Stimulated activated CD8-positive, alpha-beta memory T cell treated with anti-CD3 and anti-CD28 coated beads, Interleukin-15, amount 100 ng/mL, for 4 hours (primary cell): ENCODE data around the gene MAP4.
"Not testable (repeated sequence)": the region's sequence is repeated elsewhere in the genome, so short reads cannot be mapped to it uniquely, and the experiment has no call there.

Source experiments
- DNase-seq, 2 donors: peaks; one replicate each; pipeline ENCODE4 v3.0.0-alpha.2; 2020; ENCODE audit warnings: low read depth in 2 of 2

MAP4 gene

DNA sequence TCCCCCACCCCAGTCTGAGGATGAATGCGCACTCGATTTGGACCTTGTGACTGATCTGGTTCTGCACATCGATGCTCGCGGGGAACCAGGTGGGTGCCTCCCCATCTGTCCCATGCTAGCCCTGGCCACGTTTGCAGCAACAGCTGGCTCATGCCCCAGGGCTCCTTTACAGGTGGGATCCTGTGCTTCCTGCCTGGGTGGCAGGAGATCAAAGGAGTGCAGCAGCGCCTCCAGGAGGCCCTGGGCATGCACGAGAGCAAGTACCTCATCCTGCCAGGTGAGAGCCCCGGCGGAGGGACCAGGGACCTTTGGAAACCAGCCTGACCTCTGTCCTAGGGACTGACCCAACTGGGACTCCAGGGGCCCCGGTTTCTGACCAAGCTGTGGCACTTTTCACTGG lies 169.0 kb downstream of the MAP4 start:
- no peak for DNase-seq

DNA sequence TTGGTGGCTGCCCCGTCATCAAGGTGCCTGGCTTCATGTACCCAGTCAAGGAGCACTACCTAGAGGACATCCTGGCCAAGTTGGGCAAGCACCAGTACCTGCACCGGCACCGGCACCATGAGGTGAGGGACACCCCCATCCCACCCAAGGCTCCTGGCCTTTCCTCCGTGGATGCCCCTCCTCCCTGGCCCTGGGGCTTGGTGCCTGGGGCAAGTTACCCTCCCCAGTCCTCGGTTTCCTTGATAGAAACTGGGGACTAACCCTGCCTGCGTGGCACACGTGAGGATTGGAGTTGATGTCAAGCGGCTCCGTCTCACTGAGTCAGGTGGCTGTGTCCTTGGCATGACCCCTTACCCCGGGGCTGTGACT lies 169.4 kb downstream of the MAP4 start:
- no peak for DNase-seq

DNA sequence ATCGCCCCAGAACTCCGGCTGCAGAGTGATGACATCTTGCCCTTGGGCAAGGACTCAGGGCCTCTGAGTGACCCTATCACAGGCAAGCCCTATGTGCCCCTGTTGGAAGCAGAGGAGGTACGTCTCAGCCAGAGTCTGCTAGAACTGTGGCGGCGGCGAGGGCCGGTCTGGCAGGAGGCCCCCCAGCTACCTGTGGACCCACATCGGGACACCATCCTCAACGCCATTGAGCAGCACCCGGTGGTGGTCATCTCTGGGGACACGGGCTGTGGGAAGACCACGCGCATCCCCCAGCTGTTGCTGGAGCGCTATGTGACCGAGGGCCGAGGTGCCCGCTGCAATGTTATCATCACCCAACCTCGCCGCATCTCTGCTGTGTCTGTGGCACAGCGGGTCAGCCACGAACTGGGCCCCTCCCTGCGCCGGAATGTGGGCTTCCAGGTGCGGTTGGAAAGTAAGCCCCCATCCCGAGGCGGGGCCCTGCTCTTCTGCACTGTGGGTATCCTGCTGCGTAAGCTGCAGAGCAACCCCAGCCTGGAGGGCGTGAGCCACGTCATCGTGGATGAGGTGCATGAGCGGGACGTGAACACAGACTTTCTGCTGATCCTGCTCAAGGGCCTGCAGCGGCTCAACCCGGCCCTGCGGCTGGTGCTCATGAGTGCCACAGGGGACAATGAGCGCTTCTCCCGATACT lies 169.9 kb downstream of the MAP4 start:
- no peak for DNase-seq

DNA sequence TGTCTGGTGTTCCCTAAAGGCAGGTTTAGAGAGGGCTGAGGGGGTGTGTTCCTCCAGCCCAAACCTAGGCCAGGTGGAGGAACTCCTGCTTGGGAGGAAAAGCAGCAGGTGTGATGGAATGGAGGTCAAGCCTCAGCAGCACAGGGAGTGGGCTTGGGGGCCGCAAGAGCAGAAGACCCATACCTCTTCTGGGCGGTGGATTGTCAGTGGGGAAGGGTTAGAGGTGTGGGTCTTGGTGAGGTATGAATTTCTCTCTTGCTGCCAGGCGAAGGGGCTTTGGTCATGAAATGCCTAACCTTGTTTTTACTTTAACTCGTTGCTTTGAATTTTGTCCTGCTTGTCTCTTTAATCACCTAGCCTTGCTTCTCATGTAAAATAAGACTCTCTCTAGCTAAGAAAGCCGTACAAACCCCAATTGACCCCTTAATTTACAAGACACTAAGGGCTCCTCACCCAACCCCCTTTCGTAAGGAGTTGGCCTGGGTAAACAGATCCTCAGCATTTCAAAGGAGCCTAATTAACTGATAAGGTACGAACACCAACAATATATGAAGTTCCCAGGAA lies 174.3 kb downstream of the MAP4 start:
- DNase-seq = no peak

DNA sequence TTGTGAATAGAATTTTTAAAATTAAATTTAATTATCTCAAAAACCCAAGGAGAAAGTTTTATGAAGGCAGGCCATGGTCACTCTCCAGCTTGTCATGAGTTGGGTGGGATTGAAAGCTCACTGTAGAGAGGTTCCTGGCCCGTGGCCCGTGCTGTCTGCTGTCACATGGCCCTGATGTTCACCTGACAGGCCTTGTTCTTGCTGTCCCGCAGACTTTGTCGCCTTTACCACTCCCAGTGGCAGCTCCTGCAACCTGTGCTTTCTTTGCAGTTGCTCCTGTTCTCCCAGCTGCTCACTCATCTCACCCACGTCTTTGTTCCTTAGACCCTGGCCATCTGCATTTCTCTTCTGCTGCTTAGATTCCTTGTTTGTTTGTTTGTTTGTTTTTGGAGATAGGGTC lies 177.7 kb downstream of the MAP4 start:
- no peak for DNase-seq

DNA sequence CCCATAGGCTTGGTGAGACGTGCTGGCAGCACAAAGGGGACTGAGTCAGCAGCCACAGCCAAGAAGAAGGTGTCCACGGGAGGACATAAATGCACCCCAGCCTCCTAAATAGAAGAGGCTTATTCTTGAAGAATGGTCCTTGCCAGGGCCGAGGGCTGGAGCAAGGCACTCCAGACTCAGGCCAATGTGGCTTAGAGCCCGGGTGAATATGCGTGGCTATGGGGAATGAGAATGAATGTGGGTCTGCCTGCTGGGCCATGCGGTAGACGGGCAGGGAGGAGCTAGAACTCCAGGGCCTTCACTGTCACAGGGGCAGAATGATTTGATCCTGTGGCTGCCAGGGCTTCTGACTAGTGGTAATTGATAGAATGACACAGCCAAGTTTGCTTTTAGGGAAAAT lies 179.2 kb downstream of the MAP4 start:
- DNase-seq = no peak

DNA sequence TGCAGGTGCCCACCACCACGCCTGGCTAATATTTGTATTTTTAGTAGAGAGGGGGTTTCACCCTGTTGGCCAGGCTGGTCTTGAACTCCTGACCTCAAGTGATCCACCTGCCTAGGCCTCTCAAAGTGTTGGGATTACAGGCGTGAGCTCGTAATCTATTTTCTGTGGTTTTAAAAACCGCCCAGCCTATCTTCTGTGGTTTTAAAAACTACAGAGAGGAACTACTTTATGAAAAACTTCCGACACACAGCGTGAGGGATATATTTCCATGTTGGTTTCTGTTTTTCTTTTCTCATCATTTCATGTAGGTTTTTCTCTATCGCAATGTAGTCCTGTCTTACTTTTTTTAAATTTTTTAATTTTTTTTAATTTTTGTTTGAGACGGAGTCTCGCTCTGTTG lies 186.7 kb downstream of the MAP4 start:
- not testable (repeated sequence) for DNase-seq

DNA sequence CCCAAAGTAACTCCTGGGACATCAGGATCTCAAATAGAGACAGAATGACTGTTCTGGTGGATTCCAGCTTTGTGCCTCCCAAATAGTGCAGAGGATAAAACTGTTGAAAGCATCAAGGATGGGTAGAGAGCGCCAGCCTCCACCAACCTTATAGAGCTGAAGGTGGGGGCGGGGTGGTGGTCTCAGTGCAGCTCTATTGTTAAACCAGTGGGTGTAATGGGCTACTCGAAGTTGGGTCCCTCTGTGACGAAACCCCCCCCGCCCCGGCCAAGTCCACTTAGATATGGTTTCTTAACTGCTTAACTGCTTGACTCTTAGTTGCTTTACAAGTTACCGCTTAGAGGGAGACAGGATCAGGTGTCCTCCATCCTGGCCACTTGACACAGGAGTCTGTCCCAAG lies 190.6 kb downstream of the MAP4 start:
- DNase-seq = no peak

DNA sequence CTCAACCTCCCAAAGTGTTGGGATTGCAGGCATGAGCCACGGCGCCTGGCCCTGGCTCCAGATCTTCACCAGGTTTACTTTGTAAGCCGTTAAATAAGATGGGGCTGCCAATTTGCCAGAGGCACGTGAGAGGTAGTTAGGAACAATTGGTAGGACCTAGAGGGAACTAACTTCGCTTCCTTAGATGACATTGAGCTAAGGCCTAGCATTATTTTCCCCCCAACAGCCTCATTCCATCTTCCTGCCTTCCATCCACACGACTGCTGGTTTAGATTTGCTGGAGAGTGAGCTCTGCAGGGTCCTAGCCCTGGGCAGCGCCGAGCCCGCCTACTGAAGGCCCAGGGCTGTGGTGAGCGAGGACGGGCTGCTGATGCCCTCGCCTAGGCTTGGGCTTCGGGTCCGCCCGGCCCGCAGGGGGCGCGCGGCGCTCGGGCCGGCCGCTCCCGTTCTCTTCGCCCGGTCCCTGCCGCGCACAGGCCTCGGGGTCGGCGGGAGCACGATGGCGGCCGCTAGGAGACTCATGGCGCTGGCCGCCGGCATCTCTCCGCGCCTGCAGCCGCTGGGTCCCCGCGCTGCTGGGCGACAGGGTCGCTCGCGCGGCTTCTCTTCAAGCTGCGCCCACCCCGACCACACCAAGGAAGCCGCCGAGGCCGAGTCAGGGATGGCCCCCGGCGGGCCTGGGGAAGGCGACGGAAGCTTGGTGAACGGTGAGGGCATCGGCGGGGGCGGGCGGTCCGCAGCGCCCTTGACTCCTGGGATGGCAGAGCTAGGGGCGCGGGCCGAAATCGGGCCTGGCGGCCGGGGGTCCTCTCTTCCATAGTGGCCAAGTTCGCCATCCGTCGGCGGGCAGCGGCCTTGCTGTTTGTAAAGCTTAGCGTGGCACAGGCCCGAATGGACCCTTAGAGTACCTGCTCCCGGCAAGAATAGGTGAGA lies 191.4 kb downstream of the MAP4 start:
- peak; percentile 46 to 62 for DNase-seq

DNA sequence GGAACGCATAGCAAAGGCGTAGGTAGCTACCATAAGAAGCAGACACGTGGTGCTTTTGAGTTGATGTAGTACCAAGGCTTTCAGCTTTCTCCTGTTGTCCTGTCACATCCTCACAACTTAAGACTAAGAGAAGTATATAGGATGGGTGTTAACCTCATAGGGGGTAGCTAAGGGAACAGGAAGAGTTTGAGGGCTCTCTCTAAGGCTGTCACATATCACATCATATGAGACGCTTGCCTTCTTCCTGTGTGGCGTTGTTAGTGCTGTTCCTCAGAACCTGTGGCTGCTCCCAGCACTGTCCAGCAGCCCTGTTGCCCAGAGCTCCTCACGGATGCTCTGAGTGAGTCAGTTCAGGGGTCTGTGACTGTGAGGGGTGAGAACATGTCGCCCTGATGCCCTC lies 198.6 kb downstream of the MAP4 start:
- DNase-seq = no peak

DNA sequence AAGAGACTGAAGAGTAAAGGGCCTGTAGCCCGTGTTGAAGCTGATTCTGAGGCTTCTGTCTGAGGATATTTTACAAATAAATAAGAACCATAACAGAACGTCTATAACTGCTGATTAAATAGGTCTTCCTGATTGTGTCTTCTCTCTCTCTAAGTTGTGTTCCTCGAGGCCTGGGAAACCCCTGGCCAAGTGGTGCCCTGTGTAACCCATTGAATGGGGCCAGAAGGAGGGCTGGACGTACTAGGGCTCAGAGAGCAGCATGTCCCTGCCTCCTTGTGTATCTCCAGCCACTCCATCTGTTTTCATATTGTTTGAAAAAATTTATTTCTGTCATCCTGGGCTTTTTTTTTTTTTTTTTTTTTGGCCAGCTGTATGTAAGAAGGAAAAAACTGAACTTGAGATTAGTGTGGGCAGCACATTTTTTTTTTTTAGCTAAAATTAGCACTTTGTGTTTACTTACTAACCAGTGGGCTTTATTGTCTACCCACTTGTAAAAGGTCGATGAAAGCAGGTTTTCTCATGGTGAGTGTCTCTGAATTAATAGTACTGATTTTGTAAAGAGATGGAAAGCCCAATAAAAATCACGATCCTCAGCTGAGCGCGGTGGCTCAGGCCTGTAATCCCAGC lies 202.6 kb downstream of the MAP4 start:
- DNase-seq = no peak

DNA sequence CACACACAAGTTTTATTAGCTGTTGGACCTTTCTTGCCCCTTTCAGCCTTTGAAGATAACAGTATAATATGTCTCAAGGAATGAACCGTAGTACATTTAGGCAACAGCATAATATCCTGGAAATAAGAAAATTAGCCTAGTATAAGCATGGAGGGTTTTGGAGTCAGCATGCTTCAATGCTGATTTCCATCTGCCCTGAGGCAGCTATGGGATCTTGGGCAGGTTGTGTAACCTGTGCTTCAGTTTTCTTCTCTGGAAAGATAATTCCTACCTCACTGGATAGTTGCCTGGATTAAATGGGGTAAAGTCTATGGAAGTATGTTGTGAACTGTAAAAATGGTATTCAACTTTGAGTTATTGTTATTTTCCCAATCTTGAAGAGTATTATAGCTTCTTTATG lies 211.6 kb downstream of the MAP4 start:
- no peak for DNase-seq

DNA sequence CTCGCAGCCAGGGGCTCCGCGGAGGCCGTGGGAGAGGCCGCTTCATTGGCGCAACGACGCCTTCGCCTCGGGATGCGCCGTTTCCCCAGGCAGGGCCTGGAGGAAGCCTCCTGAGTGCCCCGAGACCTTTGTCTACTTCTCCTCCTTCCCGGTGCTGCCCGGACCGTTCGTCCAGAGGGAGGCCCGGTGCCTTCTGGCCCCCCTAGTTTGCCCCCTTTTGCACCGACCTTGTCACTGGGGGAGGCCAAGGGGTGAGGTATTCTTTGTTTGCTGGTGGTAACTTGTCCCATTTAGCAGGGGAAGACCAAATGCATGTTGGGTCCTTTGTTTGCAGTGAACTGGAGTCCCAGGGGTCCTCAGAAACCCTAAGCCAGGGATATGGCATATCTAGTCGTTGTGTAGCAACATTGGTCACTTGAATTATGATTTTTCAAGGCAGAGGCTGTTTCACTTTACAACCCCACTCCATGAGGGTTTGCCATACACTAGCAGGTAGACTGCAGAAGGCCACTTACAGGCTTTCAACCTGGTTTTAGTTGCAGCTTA lies 212.7 kb downstream of the MAP4 start:
- DNase-seq = no peak

DNA sequence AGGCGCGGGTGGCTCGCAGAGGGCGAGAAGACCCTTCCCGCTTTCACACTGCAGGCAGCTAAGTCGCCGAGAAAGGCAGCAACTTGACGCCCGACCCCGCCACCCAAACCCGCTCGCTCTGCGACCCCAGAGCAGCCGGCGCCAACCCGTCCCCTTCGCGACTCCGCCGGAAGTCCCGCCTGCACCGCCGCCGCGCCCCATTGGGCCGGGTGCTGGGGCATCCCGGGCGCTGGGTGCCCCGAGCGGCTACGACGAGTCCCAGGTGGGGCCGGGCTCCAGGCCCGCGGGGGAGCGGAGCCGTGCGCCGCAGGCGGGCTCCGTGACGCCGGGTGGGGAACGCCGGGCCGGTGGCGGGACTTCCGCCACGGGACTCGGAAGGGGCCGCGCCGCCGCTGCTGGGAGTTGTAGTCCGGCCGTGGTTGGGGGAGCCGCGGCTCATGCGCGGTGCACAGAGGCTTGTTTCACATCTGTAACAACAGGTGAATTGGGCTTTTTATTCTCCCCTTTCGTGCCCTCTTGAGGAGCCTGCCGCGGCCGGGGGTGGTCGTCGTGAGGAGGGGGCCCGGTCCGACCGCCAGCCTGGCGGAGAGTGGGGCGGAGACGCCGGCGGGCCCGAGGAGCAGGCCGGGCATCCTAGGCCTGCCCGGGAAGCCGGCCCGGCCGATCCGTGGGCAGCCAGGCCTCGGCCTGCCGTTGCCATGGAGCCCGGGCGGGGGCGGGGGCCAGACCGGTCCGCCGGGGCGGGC lies 213.3 kb downstream of the MAP4 start, which contains the start of gene DHX30:
DHX30 (plus strand) TSS at position 405 of the 746 bp plus-strand sequence. CDS start 7,546 bp downstream, outside the sequence.
- DNase-seq = peak; percentile 63 to 72
